SK-N-SH (cell line): ENCODE measurements around the gene TPCN2. TPM values are rescaled to one million over a fixed set of nuclear protein-coding genes. Genes with fewer than 3 reads are reported as not detected.

Experiments used
- CTCF ChIA-PET: fragments of 300-600, 350-600 bp; formaldehyde crosslinking; extraction: SDS; loops from one replicate; lab custom pipeline; 2021; lab: Yijun Ruan, JAX
- POLR2A ChIA-PET: fragments of 350-600 bp; sonication (Branson Sonifier 250); formaldehyde crosslinking; extraction: SDS; loops from one replicate; lab custom pipeline; 2020; ENCODE audit warnings: antibody characterized with exemption, inconsistent platforms; lab: Yijun Ruan, JAX
- DNase-seq: peaks from one replicate; pipeline ENCODE4 v3.0.0; 2012
- H2AFZ ChIP-seq: fragments of 200-600 bp; sonication (generic); 2 replicates; pipeline ENCODE4 v1.8.1; 2016; ENCODE audit warnings: antibody characterized with exemption, mild to moderate bottlenecking, low read depth
- H3F3A ChIP-seq: fragments of 200-600 bp; sonication (generic); replicated peaks from 2 replicates; pipeline ENCODE3; 2016; ENCODE audit warnings: antibody characterized with exemption, mild to moderate bottlenecking; ENCODE audit not compliant: insufficient read depth
- H3K27ac ChIP-seq, 2 experiments: fragments of 200-500 bp in 1 of 2; fragments of 200-600 bp in 1 of 2; sonication (Bioruptor generic) in 1 of 2; sonication (generic), shearing (Covaris generic) in 1 of 2; 2 replicates each; pipeline versions ENCODE4 v1.5.1 to v1.6.1; 2014 to 2016; ENCODE audit warnings: low read depth in 2 of 2, inconsistent platforms in 1 of 2, low read length in 1 of 2, mild to moderate bottlenecking in 1 of 2, mixed read lengths in 1 of 2
- H3K27me3 ChIP-seq: fragments of 200-600 bp; sonication (generic), shearing (Covaris generic); 2 replicates; pipeline ENCODE4 v1.6.1; 2016; ENCODE audit warnings: mixed run types; ENCODE audit not compliant: insufficient read depth
- H3K36me3 ChIP-seq, 2 experiments: fragments of 200-500 bp in 1 of 2; fragments of 200-600 bp in 1 of 2; sonication (Bioruptor generic) in 1 of 2; sonication (generic) in 1 of 2; replicated peaks in 1 of 2; 2 replicates each; pipeline versions ENCODE3 to v1.5.1; 2014 to 2016; ENCODE audit warnings: low read length in 1 of 2, mild to moderate bottlenecking in 1 of 2; ENCODE audit not compliant: insufficient read depth in 2 of 2, control insufficient read depth in 1 of 2
- H3K4me1 ChIP-seq, 2 experiments: fragments of 200-500 bp in 1 of 2; fragments of 200-600 bp in 1 of 2; sonication (Bioruptor generic) in 1 of 2; sonication (generic), shearing (Covaris generic) in 1 of 2; 2 replicates each; pipeline versions ENCODE4 v1.5.1 to v1.6.1; 2014 to 2016; ENCODE audit warnings: low read depth in 1 of 2, low read length in 1 of 2, mixed run types in 1 of 2; ENCODE audit not compliant: insufficient read depth in 2 of 2, control insufficient read depth in 1 of 2
- H3K4me2 ChIP-seq: fragments of 200-600 bp; sonication (generic), shearing (Covaris generic); 2 replicates; pipeline ENCODE4 v1.6.1; 2017; ENCODE audit warnings: mixed run types
- H3K4me3 ChIP-seq, 2 experiments: fragments of 200-500 bp in 1 of 2; fragments of 200-600 bp in 1 of 2; sonication (Bioruptor generic) in 1 of 2; sonication (generic), shearing (Covaris generic) in 1 of 2; 2 replicates each; pipeline versions ENCODE4 v1.5.1 to v1.8.1; 2014 to 2016; ENCODE audit warnings: low read depth in 2 of 2, inconsistent platforms in 1 of 2, low read length in 1 of 2, mild to moderate bottlenecking in 1 of 2, mixed read lengths in 1 of 2, moderate library complexity in 1 of 2
- H3K79me2 ChIP-seq: fragments of 200-600 bp; sonication (generic); 2 replicates; pipeline ENCODE4 v1.8.1; 2017; ENCODE audit warnings: mild to moderate bottlenecking; ENCODE audit not compliant: insufficient read depth
- H3K9ac ChIP-seq: fragments of 200-600 bp; sonication (generic); 2 replicates; pipeline ENCODE4 v1.6.1; 2017; ENCODE audit warnings: mixed run types
- H3K9me2 ChIP-seq: fragments of 200-600 bp; sonication (generic); 2 replicates; pipeline ENCODE4 v1.6.1; 2017; ENCODE audit warnings: mixed run types
- H3K9me3 ChIP-seq: fragments of 200-600 bp; sonication (generic); 2 replicates; pipeline ENCODE4 v1.6.1; 2017; ENCODE audit warnings: mixed run types, mild to moderate bottlenecking, moderate library complexity
- H4K20me1 ChIP-seq: fragments of 200-600 bp; sonication (generic); 2 replicates; pipeline ENCODE4 v1.6.1; 2017; ENCODE audit warnings: mild to moderate bottlenecking, mixed run types; ENCODE audit not compliant: insufficient read depth
- EP300 ChIP-seq, 2 experiments: IDR thresholded peaks; 2 replicates each; pipeline versions ENCODE4 v1.4.0 to v1.6.1; 2012; ENCODE audit warnings: borderline replicate concordance in 1 of 2, low read depth in 1 of 2, low read length in 1 of 2
- FOXJ3 ChIP-seq: sonication (generic); formaldehyde crosslinking; IDR thresholded peaks from 2 replicates; pipeline ENCODE4 v1.5.1; 2020; ENCODE audit warnings: mild to moderate bottlenecking, missing genetic modification reagents
- IRF3 ChIP-seq: fragments of 150-350 bp; IDR thresholded peaks from 2 replicates; pipeline ENCODE4 v1.6.1; 2016; ENCODE audit warnings: mild to moderate bottlenecking, low read depth, low read length
- JUND ChIP-seq: IDR thresholded peaks from 2 replicates; pipeline ENCODE4 v1.4.0; 2012
- MXI1 ChIP-seq: IDR thresholded peaks from 2 replicates; pipeline ENCODE4 v1.6.1; 2012; ENCODE audit warnings: mild to moderate bottlenecking, low read depth, low read length, improper control_type of control experiment
- NRF1 ChIP-seq: IDR thresholded peaks from 2 replicates; pipeline ENCODE4 v1.6.1; 2012; ENCODE audit warnings: low read depth, mild to moderate bottlenecking, low read length
- RAD21 ChIP-seq: IDR thresholded peaks from 2 replicates; pipeline ENCODE4 v1.6.1; 2012; ENCODE audit warnings: mild to moderate bottlenecking, low read length
- RCOR1 ChIP-seq: fragments of 150-350 bp; IDR thresholded peaks from 2 replicates; pipeline ENCODE4 v1.6.1; 2017; ENCODE audit warnings: antibody characterized with exemption, low read length
- RXRA ChIP-seq: IDR thresholded peaks from 2 replicates; pipeline ENCODE4 v1.4.0; 2012; ENCODE audit warnings: low read depth, mild to moderate bottlenecking, borderline replicate concordance
- YY1 ChIP-seq: IDR thresholded peaks from 2 replicates; pipeline ENCODE4 v1.4.0; 2012; ENCODE audit warnings: low read depth, mild to moderate bottlenecking
- ZBTB33 ChIP-seq: IDR thresholded peaks from 2 replicates; pipeline ENCODE4 v1.4.0; 2012; ENCODE audit warnings: low read depth, borderline replicate concordance
- WGBS: methylation state at CpG from one replicate; pipeline ENCODE4 v1.1.6; 2017; ENCODE audit warnings: low lambda C conversion rate; 5-methylcytosine and 5-hydroxymethylcytosine counted together
- polyA plus RNA-seq, 3 experiments: library from polyadenylated mRNA; depleted of rRNA; stranded (reverse); fragments of >200 nt; gene quantifications; 2 replicates each; pipeline ENCODE4 v1.2.3, GENCODE V29; 2012
- TF ChIP-seq, protein P1 (sequence below): IDR thresholded peaks from 2 replicates; pipeline ENCODE4 v1.4.0; 2012; ENCODE audit warnings: low read depth
- TF ChIP-seq, protein P2 (sequence below): IDR thresholded peaks from 2 replicates; pipeline ENCODE4 v1.6.1; 2012; ENCODE audit warnings: mild to moderate bottlenecking, low read depth, low read length, moderate library complexity

The TPCN2 gene
- polyA plus RNA-seq, 1 of the 3 experiments (the other 2 are of a cell fraction), result 8.7 TPM

- no peaks in the 10 kb centered on the region for H3K9me2 ChIP-seq
- H3K27me3 ChIP-seq, result no peaks in the 10 kb centered on the region
- CTCF ChIA-PET, result interaction anchor here (0.6 to 1.1 kb wide), 2 partner anchors 8 to 68 kb away, joined by 3 read pairs; no protein-coding TSS in a partner anchor
Measured at GRCh38 chr11:69169479-69169878, 120.7 kb downstream of the TPCN2 start.

More at GRCh38 chr11:69169479-69169878, 120.7 kb downstream of the TPCN2 start:
- Histone ChIP-seq H4K20me1 (no peaks in the 10 kb centered on the region), H3K4me2 (no peak overlapping the region), H3K4me1 (peaks cover 8 to 13% of the 10 kb centered on the region in 2 experiments; a peak in 3 of 4 replicates), H3K4me3 (no peak overlapping the region), H2AFZ (no peak overlapping the region), H3K36me3 (no peaks in the 10 kb centered on the region), H3K9me3 (no peaks in the 10 kb centered on the region), H3F3A (no peaks in the 10 kb centered on the region), H3K9ac (no peak overlapping the region), H3K79me2 (no peaks in the 10 kb centered on the region), H3K27ac (no peak overlapping the region)
- TF ChIP-seq RAD21 (no peak), NRF1 (no peak), YY1 (no peak), RCOR1 (no peak), RXRA (no peak), JUND (no peak), EP300 (IDR thresholded peaks at IDR 0.05; ENCODE audit: borderline replicate concordance in 1 of 2, low read depth in 1 of 2, low read length in 1 of 2) (no peak), IRF3 (no peak), FOXJ3 (CRISPR knock-in tag) (no peak), ZBTB33 (no peak), MXI1 (no peak)
- TF ChIP-seq, protein P1, sequence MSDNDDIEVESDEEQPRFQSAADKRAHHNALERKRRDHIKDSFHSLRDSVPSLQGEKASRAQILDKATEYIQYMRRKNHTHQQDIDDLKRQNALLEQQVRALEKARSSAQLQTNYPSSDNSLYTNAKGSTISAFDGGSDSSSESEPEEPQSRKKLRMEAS, result no peak
- TF ChIP-seq, protein P2, sequence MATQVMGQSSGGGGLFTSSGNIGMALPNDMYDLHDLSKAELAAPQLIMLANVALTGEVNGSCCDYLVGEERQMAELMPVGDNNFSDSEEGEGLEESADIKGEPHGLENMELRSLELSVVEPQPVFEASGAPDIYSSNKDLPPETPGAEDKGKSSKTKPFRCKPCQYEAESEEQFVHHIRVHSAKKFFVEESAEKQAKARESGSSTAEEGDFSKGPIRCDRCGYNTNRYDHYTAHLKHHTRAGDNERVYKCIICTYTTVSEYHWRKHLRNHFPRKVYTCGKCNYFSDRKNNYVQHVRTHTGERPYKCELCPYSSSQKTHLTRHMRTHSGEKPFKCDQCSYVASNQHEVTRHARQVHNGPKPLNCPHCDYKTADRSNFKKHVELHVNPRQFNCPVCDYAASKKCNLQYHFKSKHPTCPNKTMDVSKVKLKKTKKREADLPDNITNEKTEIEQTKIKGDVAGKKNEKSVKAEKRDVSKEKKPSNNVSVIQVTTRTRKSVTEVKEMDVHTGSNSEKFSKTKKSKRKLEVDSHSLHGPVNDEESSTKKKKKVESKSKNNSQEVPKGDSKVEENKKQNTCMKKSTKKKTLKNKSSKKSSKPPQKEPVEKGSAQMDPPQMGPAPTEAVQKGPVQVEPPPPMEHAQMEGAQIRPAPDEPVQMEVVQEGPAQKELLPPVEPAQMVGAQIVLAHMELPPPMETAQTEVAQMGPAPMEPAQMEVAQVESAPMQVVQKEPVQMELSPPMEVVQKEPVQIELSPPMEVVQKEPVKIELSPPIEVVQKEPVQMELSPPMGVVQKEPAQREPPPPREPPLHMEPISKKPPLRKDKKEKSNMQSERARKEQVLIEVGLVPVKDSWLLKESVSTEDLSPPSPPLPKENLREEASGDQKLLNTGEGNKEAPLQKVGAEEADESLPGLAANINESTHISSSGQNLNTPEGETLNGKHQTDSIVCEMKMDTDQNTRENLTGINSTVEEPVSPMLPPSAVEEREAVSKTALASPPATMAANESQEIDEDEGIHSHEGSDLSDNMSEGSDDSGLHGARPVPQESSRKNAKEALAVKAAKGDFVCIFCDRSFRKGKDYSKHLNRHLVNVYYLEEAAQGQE, result no peak
- POLR2A ChIA-PET, result no interaction called here
- no peak for DNase-seq
- 86% methylated on average over 3 of the region's 3 CpGs for WGBS
